NCI-H1930 (cell line): ENCODE results near the gene MOB1A.
A peak's percentile ranks its signal among the peaks of the same experiment; 100 is the strongest.
"Not testable (repeated sequence)": the region's sequence is repeated elsewhere in the genome, so short reads cannot be mapped to it uniquely, and the experiment has no call there.

Experiments used
- DNase-seq, 2 experiments: peaks; one replicate each; lab custom pipeline; 2025; lab: John Stamatoyannopoulos, UW

MOB1A gene

GRCh38 chr2:74148457-74149246 is 30.0 kb downstream of the MOB1A start:
- no peak for DNase-seq

DNA sequence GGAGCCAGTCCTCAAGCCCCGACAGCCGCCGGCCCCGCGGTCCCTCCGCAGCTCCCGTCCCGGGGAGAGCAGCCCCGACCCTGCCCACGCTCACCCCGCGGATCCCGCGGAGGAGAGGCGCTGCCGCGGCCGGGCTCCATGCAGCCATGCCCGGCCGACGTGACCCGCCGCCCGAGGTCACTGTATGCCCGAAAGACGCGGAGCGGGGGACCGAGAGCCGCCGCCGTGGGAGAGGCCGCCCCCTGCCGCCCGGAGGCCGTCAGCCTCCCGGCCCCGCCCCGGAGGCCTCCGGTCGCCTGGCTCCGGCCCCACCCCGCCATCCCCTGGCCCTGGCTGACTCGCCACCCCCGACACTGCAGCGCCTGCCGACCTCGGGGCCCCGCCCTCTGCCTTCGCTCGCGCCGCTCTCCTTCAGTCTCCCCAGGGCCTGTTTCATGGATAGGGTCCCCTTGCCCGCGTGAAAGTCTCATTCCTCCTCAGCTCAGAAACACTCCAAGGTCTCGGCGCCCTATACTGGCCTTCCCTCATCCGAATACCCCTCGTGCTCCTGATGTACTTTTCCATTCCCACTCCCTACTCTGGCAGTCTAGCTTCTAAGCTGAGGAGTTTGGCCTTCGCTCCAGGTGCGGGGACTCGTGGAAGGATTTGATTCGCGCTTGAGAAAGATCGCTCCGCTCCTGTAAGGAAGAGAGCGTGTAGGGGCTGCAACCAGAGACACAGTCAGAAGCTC is 30.8 kb downstream of the MOB1A start, which contains the start of gene BOLA3:
Gene BOLA3, minus strand, starts transcription at position 186 of the 730 bp plus-strand sequence. Its CDS starts 38 bp downstream, at position 148.
- DNase-seq, result peak; percentile 68 to 81

GRCh38 chr2:74146929-74147726 is 31.6 kb downstream of the MOB1A start:
- DNase-seq, result no peak

DNA sequence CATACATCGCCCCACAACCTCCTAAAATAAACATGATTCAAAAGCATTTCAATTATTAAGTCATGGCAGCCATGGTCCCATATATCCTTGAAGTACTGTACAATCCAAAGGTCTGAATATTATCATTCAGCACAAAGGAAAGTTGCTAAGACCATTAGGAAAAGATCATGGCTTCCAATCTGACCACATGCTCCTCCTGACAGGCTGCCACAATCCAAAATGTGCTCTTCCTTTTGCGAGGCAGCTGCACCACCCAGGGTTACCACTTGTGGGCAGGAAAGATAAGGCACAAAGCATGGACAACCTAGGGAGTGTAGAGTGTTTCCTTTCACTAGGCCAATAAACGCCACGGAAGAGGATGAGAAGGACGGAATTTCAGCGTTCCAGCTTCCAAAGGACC is 36.3 kb downstream of the MOB1A start:
- no peak for DNase-seq

GRCh38 chr2:74138600-74139323 is 39.9 kb downstream of the MOB1A start:
- DNase-seq, result no peak

- DNase-seq, result no peak
Observed at GRCh38 chr2:74137651-74138599, 40.8 kb downstream of the MOB1A start.

DNA sequence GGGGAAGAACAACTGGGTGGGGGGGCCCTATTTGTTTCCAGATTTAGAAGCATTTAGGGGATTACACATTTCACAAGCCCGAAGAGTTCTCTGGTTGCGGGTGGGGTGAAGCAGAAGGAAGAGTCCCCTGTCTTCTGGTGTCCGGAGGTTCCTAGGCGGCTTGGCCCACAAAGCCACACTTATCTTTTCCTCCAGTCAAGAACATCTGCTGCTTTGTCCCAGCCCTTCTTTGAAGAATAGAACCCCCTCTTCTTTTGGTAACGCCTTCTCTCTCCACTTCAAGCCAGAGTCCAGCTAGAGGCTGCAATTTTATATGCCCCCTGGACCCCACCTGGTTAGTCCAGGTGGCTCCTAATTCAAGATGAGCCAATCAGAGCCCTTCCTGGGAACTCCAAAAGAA is 46.8 kb downstream of the MOB1A start:
- no peak for DNase-seq

GRCh38 chr2:74130211-74130995 is 48.3 kb downstream of the MOB1A start:
- DNase-seq, result no peak

GRCh38 chr2:74128206-74128605 is 50.5 kb downstream of the MOB1A start:
- DNase-seq, result no peak

DNA sequence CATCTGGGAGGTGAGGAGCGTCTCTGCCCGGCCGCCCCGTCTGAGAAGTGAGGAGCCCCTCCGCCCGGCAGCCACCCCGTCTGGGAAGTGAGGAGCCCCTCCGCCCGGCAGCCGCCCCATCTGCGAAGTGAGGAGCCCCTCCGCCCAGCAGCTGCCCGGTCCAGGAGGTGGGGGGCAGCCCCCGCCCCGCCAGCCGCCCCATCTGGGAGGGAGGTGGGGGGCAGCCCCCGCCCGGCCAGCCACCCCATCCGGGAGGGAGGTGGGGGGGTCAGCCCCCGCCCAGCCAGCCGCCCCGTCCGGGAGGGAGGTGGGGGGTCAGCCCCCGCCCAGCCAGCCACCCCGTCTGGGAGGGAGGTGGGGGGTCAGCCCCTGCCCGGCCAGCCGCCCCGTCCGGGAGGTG is 54.7 kb downstream of the MOB1A start:
- DNase-seq, result not testable (repeated sequence)

GRCh38 chr2:74121846-74122245 is 56.8 kb downstream of the MOB1A start:
- DNase-seq, result not testable (repeated sequence)

GRCh38 chr2:74119912-74120825 is 58.5 kb downstream of the MOB1A start:
- peak; percentile 78 to 85 for DNase-seq

DNA sequence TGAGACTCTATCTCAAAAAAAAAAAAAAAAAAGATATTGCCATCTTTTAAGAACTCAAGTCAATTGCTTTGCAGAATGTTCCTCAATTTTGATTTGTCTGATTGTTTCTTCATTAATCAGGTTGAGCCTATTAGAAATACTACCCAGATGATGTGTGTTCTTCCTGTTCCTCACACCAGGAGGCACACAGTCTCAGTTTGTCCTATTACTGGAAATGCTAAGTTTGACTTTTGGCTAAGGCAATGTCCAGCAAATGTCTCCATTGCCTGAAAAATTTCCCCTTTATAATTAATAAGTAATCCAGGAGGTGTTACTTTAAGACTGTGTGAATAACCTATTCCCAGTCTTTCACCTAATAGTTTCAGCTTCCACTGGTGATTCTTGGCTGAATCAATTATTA is 59.3 kb downstream of the MOB1A start:
- DNase-seq, result no peak

- DNase-seq, result no peak
Observed at GRCh38 chr2:74111380-74111779, 67.3 kb downstream of the MOB1A start.

DNA sequence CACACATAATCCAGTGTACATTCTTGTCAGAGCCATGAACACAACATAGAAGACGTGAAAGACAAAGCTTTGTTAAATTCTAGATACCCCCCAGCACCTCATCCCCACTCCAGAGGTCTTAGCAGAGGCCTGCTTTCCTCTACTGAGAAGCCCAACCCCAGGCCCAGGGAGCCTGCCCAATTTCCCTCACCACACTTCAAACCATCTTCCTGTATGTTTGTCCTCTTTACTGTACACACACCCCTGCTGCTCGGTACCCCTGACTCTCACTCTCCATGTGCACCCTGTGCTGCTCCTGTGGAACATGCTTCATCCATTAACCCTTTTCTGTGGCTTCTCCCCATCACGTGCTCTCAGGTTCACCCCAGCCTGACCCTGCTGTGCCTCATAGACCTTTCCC is 68.1 kb downstream of the MOB1A start:
- no peak for DNase-seq

DNA sequence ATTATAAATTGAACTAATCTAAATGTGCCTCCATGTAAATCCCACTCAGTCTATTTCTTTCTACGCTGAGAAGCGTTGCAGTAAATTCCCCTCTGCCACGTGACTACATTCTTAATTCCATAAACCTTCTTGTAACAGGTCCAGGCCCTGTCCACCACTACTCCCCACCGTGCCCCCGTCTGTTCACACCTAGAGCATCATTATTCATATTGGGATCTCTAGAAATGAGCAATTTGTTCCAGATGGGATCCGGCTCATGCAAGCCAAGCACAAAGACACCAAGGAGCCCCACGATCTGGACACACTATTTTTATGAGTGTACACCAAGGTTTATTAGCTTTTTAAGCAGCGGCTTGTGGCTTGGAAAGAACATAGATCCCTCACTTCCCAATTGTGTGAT is 69.1 kb downstream of the MOB1A start:
- DNase-seq, result no peak

- DNase-seq, result no peak
Observed at GRCh38 chr2:74107071-74107470, 71.6 kb downstream of the MOB1A start.

DNA sequence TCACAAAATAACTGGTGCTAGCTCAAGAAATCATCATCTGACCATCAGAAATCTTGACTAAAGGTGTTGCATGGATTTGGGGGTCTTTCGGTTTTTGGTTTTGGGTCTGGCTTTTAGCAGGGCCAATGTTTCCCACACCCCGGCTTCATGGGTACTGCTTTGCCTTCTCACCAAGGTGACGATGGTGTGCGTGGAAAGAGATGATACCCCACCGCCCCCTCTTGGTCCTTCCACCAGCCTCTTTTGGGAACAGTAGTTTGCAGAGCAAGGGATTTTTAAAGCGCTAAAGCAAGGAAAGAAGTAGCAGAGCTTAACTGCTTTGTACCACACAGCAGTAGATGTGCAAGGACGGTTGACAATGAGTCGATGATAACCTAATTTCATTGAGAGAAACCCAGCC is 73.3 kb downstream of the MOB1A start:
- DNase-seq, result no peak

DNA sequence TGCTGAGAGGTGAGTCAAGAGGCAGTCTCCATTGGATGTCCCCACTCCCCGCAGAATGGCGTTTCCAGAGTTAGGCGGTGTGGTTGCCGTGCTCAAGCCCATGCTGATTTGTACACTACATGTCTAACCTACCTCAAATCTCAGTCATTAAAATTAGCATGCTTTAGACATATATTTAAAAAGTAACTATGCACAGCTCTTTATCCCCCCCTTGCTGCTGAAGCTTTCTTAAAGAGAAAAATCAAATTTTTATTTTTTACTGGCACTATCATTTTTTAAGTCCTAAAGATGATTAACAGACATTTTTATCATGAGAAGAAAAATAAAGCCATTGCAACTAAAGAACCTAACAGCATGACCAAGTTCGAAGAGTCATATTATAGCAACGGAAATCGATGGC is 73.8 kb downstream of the MOB1A start:
- no peak for DNase-seq
